SK-N-SH treated with all-trans-retinoic acid at 6 μM for 48 hours (cell line): ENCODE results near the gene KIF18B.

Experiments used
- ATAC-seq: fragments of 200-7000 bp; cut with Tn5 transposase; 3 replicates; pipeline ENCODE4 v1.9.1; 2020; ENCODE audit warnings: mild to moderate bottlenecking, moderate library complexity
- BACH2 ChIP-seq: fragments of 250-450 bp; sonication (Bioruptor Pico); IDR thresholded peaks from 2 replicates; pipeline ENCODE4 v1.9.0; 2021; ENCODE audit warnings: mild to moderate bottlenecking, borderline replicate concordance
- CSDC2 ChIP-seq: fragments of 250-450 bp; sonication (Bioruptor Pico); IDR thresholded peaks from 2 replicates; pipeline ENCODE4 v1.5.0; 2020; ENCODE audit warnings: mild to moderate bottlenecking, moderate library complexity
- ESRRG ChIP-seq: fragments of 250-450 bp; sonication (Bioruptor Pico); IDR thresholded peaks from 2 replicates; pipeline ENCODE4 v1.6.1; 2021; ENCODE audit warnings: mild to moderate bottlenecking
- GLIS3 ChIP-seq: fragments of 250-450 bp; sonication (Bioruptor Pico); IDR thresholded peaks from 2 replicates; pipeline ENCODE4 v1.5.0; 2020; ENCODE audit warnings: mild to moderate bottlenecking, moderate library complexity
- ISL1 ChIP-seq: fragments of 250-450 bp; sonication (Bioruptor Pico); IDR thresholded peaks from 2 replicates; pipeline ENCODE4 v2.1.2; 2022; ENCODE audit warnings: mild to moderate bottlenecking, moderate library complexity
- OSR1 ChIP-seq: fragments of 250-450 bp; sonication (Bioruptor Pico); IDR thresholded peaks from 2 replicates; pipeline ENCODE4 v1.8.0; 2022; ENCODE audit warnings: moderate library complexity, mild to moderate bottlenecking, inconsistent platforms
- PPARA ChIP-seq: fragments of 250-450 bp; sonication (Bioruptor Pico); IDR thresholded peaks from 2 replicates; pipeline ENCODE4 v1.5.0; 2020; ENCODE audit warnings: mild to moderate bottlenecking, borderline replicate concordance
- RARB ChIP-seq: fragments of 250-450 bp; sonication (Bioruptor Pico); IDR thresholded peaks from 2 replicates; pipeline ENCODE4 v1.8.0; 2021; ENCODE audit warnings: mild to moderate bottlenecking, moderate library complexity
- SNAI2 ChIP-seq: fragments of 250-450 bp; sonication (Bioruptor Pico); IDR thresholded peaks from 2 replicates; pipeline ENCODE4 v1.5.0; 2020; ENCODE audit warnings: mild to moderate bottlenecking, moderate library complexity
- TCF4 ChIP-seq: fragments of 250-450 bp; sonication (Bioruptor Pico); IDR thresholded peaks from 2 replicates; pipeline ENCODE4 v1.8.0; 2021; ENCODE audit warnings: mild to moderate bottlenecking, moderate library complexity, borderline replicate concordance
- TOX ChIP-seq: fragments of 250-450 bp; sonication (Bioruptor Pico); IDR thresholded peaks from 2 replicates; pipeline ENCODE4 v1.8.0; 2021; ENCODE audit warnings: mild to moderate bottlenecking, moderate library complexity, borderline replicate concordance
- ZC3H10 ChIP-seq: fragments of 250-450 bp; sonication (Bioruptor Pico); IDR thresholded peaks from 2 replicates; pipeline ENCODE4 v1.5.1; 2021; ENCODE audit warnings: mild to moderate bottlenecking, moderate library complexity
- ZFP3 ChIP-seq: fragments of 250-450 bp; sonication (Bioruptor Pico); IDR thresholded peaks from 2 replicates; pipeline ENCODE4 v1.5.0; 2020; ENCODE audit warnings: mild to moderate bottlenecking, moderate library complexity
- ZFP30 ChIP-seq: fragments of 450-650 bp; formaldehyde crosslinking; IDR thresholded peaks from 2 replicates; pipeline ENCODE4 v1.5.0; 2022; ENCODE audit warnings: mild to moderate bottlenecking, moderate library complexity
- ZNF565 ChIP-seq: fragments of 450-650 bp; formaldehyde crosslinking; conservative IDR thresholded peaks from 2 replicates; pipeline ENCODE4 v1.5.0; 2020; ENCODE audit warnings: low read depth, mild to moderate bottlenecking, moderate library complexity
- ZNF70 ChIP-seq: fragments of 450-650 bp; formaldehyde crosslinking; IDR thresholded peaks from 2 replicates; pipeline ENCODE4 v1.5.0; 2020; ENCODE audit warnings: mild to moderate bottlenecking, moderate library complexity
- ZNF8 ChIP-seq: fragments of 450-650 bp; formaldehyde crosslinking; IDR thresholded peaks from 2 replicates; pipeline ENCODE4 v1.5.0; 2020; ENCODE audit warnings: mild to moderate bottlenecking, moderate library complexity
- TF ChIP-seq, protein P1 (sequence below): fragments of 250-450 bp; sonication (Bioruptor Pico); IDR thresholded peaks from 2 replicates; pipeline ENCODE4 v1.8.0; 2020; ENCODE audit warnings: mild to moderate bottlenecking, moderate library complexity, borderline replicate concordance
- TF ChIP-seq, protein P2 (sequence below): fragments of 250-450 bp; sonication (Bioruptor Pico); IDR thresholded peaks from 2 replicates; pipeline ENCODE4 v1.5.0; 2020; ENCODE audit warnings: mild to moderate bottlenecking, moderate library complexity
- TF ChIP-seq, protein P3 (sequence below): fragments of 250-450 bp; sonication (Bioruptor Pico); IDR thresholded peaks from 2 replicates; pipeline ENCODE4 v1.5.1; 2021; ENCODE audit warnings: mild to moderate bottlenecking, moderate library complexity
- TF ChIP-seq, protein P4 (sequence below): fragments of 250-450 bp; sonication (Bioruptor Pico); IDR thresholded peaks from 2 replicates; pipeline ENCODE4 v1.8.0; 2021; ENCODE audit warnings: low read depth, mild to moderate bottlenecking, moderate library complexity, borderline replicate concordance

The KIF18B gene

DNA sequence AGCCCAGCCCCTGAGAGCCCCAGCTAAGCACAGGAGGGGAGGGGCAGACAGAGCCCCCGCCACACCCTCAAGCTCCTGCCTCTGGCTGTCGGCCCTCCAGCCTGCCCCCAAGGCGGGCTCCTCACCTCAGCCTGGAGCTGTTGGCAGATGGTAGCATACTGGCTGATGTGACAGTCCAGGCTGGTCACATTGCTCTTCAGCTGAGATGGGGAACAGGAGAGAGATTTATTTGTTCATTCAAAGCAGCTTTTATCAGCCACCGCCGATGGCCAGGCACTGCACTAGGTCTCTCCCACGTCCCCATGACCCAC is 14.8 kb downstream of the KIF18B start (continued):
- TF ChIP-seq, protein P1, sequence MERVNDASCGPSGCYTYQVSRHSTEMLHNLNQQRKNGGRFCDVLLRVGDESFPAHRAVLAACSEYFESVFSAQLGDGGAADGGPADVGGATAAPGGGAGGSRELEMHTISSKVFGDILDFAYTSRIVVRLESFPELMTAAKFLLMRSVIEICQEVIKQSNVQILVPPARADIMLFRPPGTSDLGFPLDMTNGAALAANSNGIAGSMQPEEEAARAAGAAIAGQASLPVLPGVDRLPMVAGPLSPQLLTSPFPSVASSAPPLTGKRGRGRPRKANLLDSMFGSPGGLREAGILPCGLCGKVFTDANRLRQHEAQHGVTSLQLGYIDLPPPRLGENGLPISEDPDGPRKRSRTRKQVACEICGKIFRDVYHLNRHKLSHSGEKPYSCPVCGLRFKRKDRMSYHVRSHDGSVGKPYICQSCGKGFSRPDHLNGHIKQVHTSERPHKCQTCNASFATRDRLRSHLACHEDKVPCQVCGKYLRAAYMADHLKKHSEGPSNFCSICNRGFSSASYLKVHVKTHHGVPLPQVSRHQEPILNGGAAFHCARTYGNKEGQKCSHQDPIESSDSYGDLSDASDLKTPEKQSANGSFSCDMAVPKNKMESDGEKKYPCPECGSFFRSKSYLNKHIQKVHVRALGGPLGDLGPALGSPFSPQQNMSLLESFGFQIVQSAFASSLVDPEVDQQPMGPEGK, result no peak
- TF ChIP-seq ZNF70 (CRISPR knock-in tag), result no peak
- TF ChIP-seq, protein P2, sequence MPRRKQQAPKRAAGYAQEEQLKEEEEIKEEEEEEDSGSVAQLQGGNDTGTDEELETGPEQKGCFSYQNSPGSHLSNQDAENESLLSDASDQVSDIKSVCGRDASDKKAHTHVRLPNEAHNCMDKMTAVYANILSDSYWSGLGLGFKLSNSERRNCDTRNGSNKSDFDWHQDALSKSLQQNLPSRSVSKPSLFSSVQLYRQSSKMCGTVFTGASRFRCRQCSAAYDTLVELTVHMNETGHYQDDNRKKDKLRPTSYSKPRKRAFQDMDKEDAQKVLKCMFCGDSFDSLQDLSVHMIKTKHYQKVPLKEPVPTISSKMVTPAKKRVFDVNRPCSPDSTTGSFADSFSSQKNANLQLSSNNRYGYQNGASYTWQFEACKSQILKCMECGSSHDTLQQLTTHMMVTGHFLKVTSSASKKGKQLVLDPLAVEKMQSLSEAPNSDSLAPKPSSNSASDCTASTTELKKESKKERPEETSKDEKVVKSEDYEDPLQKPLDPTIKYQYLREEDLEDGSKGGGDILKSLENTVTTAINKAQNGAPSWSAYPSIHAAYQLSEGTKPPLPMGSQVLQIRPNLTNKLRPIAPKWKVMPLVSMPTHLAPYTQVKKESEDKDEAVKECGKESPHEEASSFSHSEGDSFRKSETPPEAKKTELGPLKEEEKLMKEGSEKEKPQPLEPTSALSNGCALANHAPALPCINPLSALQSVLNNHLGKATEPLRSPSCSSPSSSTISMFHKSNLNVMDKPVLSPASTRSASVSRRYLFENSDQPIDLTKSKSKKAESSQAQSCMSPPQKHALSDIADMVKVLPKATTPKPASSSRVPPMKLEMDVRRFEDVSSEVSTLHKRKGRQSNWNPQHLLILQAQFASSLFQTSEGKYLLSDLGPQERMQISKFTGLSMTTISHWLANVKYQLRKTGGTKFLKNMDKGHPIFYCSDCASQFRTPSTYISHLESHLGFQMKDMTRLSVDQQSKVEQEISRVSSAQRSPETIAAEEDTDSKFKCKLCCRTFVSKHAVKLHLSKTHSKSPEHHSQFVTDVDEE (CRISPR knock-in tag), result no peak
- TF ChIP-seq, all 23 proteins: peak for 0

DNA sequence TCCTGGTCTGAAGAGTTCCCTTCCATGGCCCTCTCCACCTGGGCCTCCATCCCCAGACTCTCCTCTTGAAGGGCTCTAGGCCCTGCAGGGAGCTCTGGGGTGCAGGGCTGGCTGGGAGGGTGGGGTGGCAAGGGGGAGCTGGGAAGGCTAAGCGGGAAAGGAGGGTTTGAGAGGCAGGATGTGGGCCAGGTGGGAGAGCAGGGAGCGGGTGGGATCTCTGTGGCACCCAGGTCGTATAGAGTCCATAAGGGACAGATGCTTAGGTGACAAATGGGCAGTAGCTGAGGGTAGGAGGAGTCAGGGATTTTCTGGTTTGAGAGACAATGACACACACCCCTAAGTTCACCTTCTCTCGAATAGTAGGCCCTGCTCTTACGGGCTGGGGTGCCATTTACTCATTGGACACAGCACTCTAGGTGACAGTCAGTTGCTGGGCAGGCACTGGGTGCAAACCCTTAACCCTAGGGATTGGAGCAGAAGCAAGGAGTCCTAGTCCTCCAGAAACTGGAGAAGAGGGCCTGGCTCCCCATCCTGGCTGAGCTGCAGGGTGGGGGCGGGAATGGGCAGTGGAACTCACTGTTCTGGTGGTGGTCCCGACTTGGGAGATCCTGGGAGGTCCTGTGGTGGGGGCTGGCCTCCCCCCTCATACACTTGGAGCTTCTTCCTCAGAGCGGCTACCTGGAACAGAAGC is 15.3 kb downstream of the KIF18B start:
- no peak for ATAC-seq
- TF ChIP-seq ZC3H10 (CRISPR knock-in tag) (no peak), ESRRG (CRISPR knock-in tag) (no peak), OSR1 (CRISPR knock-in tag) (no peak), ZNF8 (CRISPR knock-in tag) (no peak)
- TF ChIP-seq, protein P2 (CRISPR knock-in tag), result no peak

DNA sequence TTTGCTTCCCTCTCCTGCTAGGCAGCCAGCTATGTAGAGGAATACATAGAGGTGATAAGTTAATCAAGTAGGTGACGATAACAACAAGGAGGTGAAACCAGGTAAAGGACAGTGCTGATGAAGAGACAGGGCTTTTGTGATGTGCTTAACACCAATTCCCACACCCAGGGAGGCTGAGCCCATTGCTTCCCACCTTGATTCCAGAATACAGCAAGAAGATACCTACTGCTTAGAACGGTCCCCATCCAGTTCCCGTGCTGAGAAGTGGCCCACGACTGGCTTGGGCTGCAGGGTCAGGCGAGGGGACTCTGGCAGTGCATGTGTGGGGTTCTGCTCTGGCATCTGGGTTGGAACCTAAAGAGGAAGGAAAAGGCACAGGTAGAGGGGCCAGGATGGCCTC is 16.2 kb downstream of the KIF18B start:
- no peak for TF ChIP-seq TCF4 (CRISPR knock-in tag)
- TF ChIP-seq GLIS3 (CRISPR knock-in tag), result no peak
- TF ChIP-seq, protein P3, sequence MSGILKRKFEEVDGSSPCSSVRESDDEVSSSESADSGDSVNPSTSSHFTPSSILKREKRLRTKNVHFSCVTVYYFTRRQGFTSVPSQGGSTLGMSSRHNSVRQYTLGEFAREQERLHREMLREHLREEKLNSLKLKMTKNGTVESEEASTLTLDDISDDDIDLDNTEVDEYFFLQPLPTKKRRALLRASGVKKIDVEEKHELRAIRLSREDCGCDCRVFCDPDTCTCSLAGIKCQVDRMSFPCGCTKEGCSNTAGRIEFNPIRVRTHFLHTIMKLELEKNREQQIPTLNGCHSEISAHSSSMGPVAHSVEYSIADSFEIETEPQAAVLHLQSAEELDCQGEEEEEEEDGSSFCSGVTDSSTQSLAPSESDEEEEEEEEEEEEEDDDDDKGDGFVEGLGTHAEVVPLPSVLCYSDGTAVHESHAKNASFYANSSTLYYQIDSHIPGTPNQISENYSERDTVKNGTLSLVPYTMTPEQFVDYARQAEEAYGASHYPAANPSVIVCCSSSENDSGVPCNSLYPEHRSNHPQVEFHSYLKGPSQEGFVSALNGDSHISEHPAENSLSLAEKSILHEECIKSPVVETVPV (CRISPR knock-in tag), result no peak
- TF ChIP-seq ZFP3 (CRISPR knock-in tag), result no peak
- TF ChIP-seq RARB (CRISPR knock-in tag), result no peak
- no peak for TF ChIP-seq ZNF8 (CRISPR knock-in tag)
- no peak for TF ChIP-seq ZNF565 (CRISPR knock-in tag)
- no peak for TF ChIP-seq ZFP30 (CRISPR knock-in tag)
- TF ChIP-seq, protein P4, sequence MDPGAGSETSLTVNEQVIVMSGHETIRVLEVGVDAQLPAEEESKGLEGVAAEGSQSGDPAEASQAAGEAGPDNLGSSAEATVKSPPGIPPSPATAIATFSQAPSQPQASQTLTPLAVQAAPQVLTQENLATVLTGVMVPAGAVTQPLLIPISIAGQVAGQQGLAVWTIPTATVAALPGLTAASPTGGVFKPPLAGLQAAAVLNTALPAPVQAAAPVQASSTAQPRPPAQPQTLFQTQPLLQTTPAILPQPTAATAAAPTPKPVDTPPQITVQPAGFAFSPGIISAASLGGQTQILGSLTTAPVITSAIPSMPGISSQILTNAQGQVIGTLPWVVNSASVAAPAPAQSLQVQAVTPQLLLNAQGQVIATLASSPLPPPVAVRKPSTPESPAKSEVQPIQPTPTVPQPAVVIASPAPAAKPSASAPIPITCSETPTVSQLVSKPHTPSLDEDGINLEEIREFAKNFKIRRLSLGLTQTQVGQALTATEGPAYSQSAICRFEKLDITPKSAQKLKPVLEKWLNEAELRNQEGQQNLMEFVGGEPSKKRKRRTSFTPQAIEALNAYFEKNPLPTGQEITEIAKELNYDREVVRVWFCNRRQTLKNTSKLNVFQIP (CRISPR knock-in tag), result no peak
- no peak for TF ChIP-seq ZC3H10 (CRISPR knock-in tag)
- TF ChIP-seq ISL1 (CRISPR knock-in tag), result no peak
- TF ChIP-seq PPARA (CRISPR knock-in tag), result no peak
- no peak for TF ChIP-seq BACH2 (CRISPR knock-in tag)
- TF ChIP-seq ESRRG (CRISPR knock-in tag), result no peak
- TF ChIP-seq, protein P2 (CRISPR knock-in tag), result no peak
- TF ChIP-seq CSDC2 (CRISPR knock-in tag), result no peak
- no peak for TF ChIP-seq OSR1 (CRISPR knock-in tag)
- TF ChIP-seq ZNF70 (CRISPR knock-in tag), result no peak
- no peak for TF ChIP-seq SNAI2 (CRISPR knock-in tag)
- no peak for TF ChIP-seq TOX
- TF ChIP-seq, all 23 proteins: peak for 0
- ATAC-seq, result no peak
